Measurements from ENCODE around the gene ARAP1.
A peak's percentile ranks its signal among the peaks of the same experiment; 100 is the strongest.

The ARAP1 gene

DNA sequence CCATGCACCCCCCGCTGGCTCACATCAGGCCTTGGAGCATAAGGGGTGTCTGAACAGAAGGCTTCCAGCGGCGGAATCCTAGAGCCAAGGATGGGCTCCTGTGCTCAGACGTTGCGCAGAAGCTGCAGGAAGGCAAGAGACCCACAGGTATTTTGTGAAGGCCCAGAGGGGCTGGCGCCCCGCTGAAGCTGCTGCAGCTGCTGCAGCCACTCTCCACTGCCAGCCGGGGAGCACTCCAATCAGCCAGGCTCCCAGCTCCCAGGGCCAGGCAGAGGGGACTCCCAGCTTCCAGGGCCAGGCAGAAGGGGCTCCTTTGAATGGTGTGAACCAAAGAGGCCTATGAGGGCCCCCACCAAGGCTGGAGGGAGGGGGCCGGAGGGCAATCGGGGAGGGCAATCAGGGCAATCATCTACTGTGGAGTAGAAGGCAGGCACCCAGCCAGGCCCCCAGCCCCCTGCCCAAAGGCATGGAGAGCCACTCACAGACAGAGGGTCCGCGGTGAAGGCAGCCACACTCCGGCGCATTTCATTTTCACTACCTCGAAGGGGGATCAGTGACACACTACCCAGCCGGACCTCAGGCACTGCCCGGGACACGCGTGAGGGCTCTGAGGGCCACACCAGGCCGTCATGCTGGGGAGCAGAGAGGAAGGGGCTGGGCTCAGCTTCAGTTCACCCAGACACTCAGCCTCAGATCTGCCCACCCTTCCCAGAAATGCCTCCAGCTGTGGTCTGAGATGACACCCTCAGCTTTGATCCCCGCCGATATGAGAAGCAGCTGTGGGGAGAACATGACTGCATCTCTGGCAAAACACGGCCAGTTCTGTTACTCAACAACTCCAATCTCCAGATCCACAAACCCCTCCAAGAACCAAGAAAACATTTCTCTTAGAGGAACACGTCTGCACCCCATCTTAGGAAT is 66.4 kb downstream of the ARAP1 start:
- DNase-seq (ENCODE audit: low read depth) = no peak

DNA sequence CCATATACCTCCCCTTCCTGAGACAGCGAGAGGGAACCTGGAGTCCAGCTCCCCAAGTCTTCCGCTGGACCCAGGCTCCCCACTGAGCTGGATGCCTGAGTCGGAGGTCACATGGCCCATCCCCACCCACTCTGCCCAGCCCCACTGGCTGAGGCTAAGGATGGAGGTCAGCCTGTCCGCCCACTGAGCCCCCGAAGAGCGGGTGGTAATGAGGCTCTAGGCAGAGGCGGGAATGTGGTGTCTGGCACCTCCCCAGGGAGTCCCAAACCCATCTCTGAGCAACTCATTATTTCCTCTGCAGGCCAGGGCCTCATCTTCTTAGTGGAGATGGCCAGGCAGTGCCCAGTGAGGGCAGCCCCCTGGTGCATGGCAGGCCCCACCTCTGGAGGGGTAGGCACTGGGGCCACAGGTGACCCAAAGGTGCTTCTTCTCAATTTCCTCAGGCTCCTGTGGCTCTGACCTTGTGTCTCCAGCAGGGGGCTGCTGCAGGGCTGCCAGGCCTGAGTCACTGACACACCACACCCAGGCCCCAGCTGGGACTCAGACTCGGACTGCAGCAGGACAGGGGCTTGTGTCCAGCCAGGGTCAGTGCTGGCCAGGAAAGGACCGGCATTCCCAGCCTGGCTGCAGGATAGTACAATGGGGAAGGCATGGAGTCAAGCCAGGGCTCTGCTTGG is 67.8 kb downstream of the ARAP1 start:
- DNase-seq (ENCODE audit: low read depth) = peak; percentile 75

DNA sequence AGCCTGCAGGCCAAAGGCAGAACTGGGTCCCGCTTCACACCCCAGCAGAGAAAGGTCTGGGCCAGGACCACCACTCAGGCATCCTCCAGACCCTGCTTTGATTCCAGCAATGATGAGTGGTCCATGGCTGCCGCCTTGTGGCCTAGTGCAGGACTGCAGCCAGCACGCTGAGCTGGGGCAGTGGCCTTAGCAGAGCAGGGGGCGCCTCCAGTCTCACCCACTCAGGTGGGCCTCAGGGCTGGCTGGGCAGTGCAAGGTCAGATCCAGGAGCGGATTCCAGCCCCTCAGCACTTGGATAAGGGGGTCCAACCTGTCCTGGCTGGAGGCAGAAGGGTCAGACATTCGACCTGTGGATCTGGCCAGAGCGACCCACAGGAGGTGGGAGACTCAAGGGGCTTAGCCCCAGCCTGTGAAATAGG is 68.4 kb downstream of the ARAP1 start:
- DNase-seq (ENCODE audit: low read depth) = peak; percentile 43

DNA sequence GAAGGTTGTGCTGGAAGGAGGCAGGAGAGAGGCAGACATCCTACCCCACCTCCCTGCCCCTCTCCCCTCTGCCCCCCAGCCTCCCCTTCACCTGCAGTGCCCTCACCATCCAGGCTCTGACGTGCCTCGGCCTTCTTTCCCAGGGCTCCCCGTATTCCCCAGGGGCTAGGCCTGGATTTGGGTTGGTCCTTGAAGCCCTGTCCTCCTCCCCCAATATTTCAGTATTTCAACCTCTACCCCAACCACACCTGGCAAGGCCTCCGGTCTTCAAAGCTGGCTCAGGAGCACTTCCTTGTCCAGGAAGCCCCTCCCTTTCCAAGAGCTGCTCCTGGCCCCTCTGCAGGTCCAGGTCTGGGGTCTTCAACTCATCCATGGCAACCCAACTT is 69.4 kb downstream of the ARAP1 start:
- DNase-seq (ENCODE audit: low read depth) = no peak

DNA sequence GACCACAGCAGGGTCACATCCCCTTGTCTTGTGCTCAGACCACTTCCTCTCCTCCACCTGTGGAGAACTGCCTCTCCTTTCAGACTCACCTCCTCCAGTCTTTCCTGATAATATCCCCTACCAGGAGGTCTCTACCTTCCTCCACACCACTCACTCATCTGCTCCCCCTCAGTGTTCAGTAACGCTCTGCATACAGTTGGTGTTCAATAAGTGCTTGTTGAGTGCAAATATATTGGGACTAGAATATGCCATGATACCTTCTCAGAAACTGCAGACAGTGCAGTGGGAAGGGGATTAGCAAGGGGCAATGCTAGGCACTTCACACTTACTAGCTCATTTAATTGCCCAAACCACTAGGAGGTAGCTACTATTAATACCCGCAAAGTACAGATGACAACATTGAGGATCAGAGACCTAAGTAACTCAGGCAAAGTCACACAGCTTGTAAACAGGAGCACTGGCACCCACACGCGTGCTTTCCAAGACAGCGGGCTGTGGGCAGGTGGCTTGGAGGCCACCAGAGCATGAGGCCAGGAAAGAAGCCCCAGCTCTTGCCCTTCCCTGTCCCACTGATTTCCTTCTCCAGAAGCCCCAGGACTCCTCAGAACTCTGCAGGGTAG is 69.9 kb downstream of the ARAP1 start:
- DNase-seq (ENCODE audit: low read depth) = no peak

DNA sequence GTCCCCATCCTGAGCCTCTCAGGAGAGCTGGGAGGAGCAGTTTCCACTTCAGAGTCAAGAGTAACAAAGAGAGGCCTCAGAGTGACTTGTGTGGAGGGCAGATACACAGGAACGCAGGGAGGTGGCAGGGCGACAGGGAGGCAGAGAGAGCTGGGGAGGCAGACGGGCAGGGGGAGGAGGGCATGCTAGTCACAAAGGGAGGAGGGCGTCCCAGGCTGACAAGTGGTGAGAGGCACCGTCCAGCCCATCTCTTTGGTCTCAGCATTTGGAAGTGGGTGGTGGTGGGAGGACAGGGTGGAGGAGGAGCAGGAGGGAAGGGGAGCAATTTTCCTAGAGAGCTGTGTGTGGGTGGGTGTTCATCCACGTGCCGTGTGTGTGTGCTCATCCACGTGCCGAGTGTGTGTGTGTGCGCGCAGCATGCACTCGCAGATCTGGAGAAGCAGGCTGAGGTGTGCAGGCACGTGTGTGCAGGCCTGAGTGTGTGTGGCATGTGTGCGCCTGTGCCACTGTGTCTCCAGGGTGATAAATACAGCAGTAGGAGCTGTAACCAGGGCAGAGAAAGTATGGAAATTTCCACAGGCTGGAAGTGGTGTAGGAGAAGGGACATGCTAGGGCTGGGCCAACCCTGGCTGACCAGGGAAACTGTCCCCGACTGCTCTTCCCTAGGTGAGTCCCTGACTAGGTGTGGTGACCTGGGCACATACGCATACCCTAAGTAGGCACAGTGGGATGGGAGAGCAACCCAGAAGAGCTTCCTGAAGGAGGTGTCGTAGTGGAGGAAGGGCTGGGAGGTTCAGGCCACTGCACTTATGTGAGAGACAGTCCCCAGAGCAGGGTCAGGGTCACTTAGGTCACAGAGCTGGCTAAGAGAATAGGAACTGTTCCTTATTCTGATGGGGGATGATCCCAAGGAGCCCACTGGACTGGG is 70.7 kb downstream of the ARAP1 start:
- DNase-seq (ENCODE audit: low read depth) = no peak

DNA sequence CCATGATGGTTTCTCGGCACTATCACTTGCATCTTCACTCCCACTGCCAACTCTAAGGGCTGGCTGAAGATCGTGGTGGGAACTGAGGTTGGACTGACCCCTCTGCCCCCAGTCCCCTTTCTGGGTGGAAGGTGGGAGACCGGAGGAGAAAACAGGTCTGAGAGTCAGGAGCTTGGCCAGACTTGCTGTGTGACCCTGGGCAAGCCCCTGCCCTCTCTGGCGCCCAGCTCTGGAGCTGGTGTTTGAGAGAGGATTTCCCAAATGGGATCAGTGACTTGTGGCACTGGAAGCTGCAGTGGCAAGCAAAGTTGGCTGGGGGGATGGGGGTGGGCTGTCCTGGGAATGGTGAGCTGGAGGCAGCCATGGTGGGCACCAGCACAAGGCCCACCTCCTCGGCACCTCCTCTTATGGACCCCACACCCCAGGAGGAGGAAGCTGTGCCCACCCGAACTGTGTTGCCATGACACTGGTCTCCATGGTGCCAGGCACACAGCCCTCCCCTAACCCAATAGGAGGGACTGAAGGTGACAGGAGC is 71.5 kb downstream of the ARAP1 start:
- DNase-seq (ENCODE audit: low read depth) = no peak

DNA sequence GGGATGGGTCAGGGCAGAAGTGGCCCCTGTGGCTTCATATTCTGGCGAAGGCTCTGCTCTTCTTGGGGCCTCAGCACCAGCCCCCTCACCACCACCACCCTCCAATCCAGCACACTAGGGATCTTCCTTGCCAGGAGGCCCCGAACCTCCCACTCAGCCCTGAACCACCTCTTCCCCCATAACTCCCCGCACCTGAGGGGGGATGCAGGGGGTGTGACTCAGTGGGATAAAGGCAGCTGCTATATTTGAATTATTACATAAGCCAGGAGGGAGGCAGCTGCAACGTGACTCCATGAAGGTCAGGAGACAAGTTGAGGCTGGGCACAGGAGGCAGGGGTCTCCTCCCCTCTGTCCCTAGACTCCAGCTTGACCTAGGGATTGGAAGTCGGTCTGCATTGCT is 72.3 kb downstream of the ARAP1 start:
- DNase-seq (ENCODE audit: low read depth) = no peak

DNA sequence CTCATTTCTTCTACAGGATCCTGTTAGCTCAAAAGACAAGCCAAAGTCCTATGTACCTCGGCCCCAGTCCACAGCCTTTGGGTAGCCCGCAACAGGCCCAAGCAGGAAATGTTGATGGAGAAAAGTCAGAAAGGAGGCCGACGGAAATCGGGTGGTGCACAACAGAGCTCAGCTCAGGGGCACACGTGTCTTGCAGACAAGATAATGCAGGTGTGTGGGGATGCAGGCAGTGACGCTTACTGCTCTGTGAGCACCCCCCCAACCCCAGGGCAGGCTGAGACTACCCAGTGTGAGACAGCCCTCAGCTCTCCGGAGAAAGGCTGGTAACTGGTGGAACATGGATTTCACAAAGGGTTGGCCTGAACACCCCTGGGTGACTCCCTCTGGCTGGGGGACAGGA is 73.7 kb downstream of the ARAP1 start:
- no peak for DNase-seq (ENCODE audit: low read depth)

DNA sequence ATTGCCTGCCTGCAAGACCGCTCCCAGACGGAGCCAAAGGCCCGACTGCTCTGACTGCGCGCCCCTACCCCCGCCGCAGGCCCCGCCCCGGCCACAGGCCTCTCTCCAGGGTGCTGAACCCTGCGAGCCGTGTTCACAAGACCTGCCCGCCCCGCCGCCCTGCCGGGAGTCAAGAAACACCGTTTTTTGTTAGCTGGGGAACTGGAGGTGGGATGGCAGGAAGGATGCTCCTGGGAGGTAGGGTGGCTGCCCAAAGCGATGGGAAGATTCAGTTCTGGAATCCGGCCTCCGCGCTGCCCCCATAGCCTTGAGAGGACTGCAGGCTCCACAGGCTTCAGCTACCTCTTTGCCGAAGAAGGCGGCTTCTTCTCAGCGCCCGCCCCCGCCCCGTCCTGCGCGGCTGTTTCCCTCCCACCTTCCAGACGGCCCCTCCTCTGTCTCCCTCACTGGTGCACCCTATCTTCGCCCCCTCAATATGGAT is 75.3 kb downstream of the ARAP1 start:
- peak; percentile 49 for DNase-seq (ENCODE audit: low read depth)

DNA sequence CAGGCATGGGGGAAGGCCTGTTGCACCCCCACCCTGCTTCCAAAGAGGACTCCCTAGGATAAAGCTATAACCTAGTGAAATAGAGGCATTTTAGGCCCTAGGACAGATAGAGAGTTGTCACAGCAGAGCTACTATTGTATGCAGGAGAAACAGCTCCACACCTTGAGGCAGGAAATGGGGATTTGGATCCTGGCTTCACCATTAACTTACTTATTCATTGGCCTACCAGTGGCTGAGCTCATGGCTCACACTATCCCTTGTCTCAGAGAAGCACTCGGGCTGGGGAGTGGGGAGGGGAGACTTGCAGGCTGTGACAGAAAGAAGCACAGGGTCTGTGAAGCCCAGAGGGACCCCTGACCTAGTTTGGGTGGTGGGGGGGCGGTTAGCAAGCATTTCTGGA is 77.0 kb downstream of the ARAP1 start:
- no peak for DNase-seq (ENCODE audit: low read depth)

DNA sequence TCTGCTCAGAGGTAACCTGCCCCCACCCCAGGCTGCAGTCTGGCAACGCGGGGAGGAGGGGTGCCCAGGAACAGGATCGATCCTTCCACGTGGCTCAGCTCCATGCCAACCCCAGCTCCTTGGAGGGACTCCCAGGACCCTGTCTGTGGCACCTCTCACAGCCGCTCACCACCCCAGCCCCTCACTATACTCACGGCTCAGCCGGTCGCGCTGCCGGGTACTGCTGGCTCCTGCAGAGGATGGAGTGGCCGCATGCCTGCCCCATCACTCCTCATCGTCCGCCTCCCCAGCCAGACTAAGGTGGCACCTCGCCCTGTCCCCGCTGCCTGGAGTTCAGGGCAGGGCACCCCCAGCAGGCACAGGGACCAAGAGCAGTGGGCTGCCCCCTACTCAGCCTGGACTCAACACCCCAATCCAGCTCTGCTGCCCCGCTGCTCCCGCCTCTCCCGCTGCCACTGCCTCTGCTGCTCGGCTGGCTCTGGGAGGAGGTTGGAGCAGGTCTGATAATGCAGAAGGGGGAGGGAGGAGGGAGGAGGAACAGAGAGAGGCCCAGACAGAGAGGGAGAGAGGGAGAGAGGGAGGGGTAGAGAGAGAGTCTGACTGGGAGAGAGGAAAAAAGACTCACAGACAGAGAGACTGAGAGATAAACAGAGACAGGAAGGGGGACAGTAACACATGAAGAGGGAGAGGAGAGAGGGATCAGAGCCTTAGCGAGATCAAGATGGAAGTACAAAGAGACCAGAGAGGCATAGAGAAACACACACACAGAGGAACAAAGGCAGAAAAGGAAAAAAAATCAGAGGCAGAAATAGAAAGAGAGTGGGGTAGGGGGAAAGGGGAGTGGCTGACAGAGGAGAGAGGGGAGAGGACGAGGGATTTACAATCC is 78.0 kb downstream of the ARAP1 start, which contains the start of gene PDE2A:
PDE2A (minus strand) TSS at position 480 of the 886 bp plus-strand sequence; CDS start at position 265, 215 bp downstream.
- no peak for DNase-seq (ENCODE audit: low read depth)

DNA sequence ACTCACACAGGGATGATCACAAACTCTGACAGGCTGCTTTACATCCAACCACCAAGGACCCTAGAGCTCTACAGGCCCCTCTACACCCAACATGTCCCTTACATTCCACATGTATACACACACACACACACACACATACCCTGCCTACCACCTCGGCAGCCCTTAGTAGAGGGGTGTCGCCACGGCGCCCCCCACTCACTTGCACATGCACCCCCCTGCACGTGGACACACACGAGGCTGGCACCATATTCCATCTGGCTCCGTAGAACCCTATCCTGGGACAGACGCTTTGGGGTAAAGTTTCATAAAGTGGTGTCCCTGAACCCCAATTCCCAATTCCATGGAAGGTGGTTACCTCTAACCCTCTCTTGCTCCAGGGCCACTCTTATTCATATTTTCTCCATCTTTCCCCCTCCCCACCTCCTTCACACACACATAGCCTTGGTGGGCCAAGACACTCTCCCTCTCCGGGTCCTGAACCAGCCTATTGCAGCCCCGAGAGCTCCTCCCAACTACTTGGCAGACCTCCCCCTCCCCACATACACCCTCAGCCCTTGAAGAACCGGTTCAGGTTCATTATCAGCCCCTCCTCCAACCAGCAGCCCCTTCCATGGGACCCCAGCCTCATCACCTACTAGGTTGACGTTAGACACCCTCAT is 78.8 kb downstream of the ARAP1 start:
- DNase-seq (ENCODE audit: low read depth) = no peak

DNA sequence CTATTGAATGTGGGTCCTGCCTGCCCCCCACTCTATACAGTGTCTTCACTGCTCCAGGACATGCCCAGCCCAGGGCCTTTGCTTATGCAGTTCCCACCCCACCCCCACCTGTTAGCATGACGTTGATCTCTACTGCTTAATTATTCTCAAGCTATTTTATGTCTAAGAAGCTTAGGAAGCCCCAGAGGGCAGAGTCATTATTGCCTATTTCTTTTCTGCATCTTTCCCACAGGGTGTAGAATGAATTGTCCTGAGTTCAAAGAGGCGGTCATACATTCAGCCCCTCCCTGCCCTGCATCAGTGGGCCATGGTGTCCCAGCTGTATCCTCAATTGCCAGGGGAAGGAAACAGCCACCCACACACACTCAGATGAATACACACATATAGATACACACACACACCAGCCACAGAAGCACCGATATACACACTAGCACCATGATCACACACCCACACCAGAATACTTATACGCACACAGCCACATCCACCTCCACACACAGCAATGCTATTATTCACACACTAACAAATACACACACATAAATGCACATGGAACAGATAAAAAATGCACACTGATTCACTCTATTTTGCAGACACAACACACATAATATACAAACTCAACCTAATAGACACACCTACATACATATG is 79.5 kb downstream of the ARAP1 start:
- no peak for DNase-seq (ENCODE audit: low read depth)

DNA sequence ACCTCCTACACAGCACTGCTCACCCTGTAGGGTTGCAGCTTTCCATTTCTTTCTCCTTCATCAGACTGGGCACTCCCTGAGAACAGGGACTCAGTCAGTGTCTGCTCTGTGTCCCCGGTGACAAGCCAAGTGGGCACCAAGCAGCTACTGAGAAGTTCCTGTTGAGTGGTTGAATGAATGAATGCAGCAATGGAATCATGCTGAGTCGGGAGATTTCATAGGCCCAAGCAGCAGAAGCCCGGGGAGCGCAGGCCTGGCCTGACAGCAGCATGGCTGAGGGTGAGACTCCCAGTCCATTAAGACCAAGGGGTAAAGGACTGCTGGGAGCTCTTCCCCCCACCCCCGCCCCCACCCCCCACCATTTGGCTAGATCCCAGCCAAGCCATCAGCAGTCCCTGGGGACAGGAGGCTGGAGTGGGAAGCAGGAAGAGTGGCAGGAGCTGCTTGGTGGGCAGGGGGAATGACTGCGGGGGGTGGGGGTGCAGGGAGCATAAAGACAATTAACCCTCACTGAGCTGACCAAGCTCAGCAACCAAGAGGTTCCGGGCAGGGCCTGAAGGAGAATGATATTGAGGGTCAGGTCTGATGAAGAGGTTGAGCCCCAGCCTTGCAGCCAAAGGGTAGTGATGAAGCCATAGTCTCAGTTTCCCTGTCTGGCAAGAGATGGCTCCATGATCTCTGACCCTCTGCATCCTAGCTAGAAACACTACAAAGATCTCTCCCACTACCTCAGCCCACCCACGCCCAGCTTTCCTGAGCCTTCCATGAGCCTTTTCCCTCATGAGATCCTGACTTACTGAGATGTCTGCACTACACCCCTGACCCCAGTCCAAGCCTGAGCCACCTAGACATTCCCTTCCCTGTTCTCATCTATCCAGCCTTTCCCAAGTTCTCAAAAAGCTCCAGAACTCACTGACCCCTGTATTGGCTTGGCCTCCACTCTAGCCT is 80.8 kb downstream of the ARAP1 start:
- DNase-seq (ENCODE audit: low read depth) = no peak

DNA sequence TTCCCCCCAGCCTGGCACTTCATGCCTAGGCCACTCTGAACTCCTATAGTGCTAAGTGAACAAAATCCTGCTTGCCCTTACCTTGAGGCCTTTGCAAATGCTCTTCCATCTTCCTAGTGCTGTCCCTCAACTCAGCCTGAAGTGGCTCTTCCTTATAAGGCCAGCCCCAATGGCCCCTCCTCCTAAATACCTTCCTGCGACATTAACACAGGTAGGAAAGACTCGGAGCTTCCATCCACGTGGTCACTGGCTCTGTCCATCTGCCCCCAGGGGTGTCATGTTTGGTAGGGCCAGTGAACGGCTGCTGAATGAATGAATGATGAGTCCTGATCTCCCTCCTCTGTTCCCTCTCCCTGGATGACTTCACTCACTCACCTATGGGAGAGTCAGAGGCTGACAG is 82.2 kb downstream of the ARAP1 start:
- no peak for DNase-seq (ENCODE audit: low read depth)

DNA sequence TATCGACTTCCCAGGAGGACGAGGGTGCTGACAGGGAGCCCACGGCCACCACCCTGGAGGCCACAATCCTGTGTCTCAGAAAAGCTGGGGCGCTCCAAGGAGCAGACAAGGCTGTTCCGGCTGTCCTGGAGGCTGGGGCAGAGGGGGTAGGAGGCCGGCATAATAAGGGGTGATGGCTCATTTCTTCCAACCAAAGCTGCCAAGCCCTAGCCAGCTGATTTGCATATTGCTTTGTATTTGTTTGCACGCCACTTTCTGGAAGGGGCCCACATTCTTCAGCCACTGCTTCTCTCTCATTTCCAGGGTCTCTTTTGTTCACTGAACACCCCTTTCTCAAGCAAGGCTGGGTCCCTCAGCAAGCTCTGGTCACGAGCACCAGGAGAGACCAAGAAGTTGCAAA is 82.7 kb downstream of the ARAP1 start:
- DNase-seq (ENCODE audit: low read depth) = no peak

Measured in EH (cell line).